ENCODE data around the gene ADAM20. TPM values are rescaled to one million over a fixed set of nuclear protein-coding genes. Genes with fewer than 3 reads are reported as not detected.

ADAM20 gene
- total RNA-seq, 1 donor from 2014 or later = 0.85 TPM

DNA sequence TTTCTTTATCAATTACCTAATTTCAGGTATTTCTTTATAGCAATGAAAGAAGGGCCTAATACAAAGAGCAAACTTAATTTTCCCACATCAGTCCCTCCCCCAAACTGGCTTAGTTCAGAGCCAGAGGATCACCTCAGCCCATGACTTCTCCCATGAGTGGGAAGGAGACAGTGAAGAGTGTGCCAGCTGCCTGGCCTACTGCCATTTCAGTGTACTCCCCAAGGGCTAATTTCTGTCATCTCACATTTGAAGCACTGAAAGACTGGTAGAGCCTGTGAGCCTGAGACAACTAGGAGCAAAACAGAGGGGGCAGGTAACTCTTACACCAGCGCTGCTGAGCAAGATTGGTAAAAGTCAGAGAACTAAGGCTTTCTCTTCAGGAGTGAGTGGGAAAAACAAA, 29.1 kb upstream of the ADAM20 start:
- H3K27ac Mint-ChIP-seq = no peak overlapping the region
- H3K9me3 Mint-ChIP-seq = peaks cover 4% of the 10 kb centered on the region
- H3K36me3 Mint-ChIP-seq = peaks cover 52% of the 10 kb centered on the region
- no peak for DNase-seq (ENCODE audit: extremely low spot score, unreplicated experiment)
- H3K4me1 Mint-ChIP-seq (ENCODE audit: unreplicated experiment) = no peaks in the 10 kb centered on the region
- TF ChIP-seq, protein P1, sequence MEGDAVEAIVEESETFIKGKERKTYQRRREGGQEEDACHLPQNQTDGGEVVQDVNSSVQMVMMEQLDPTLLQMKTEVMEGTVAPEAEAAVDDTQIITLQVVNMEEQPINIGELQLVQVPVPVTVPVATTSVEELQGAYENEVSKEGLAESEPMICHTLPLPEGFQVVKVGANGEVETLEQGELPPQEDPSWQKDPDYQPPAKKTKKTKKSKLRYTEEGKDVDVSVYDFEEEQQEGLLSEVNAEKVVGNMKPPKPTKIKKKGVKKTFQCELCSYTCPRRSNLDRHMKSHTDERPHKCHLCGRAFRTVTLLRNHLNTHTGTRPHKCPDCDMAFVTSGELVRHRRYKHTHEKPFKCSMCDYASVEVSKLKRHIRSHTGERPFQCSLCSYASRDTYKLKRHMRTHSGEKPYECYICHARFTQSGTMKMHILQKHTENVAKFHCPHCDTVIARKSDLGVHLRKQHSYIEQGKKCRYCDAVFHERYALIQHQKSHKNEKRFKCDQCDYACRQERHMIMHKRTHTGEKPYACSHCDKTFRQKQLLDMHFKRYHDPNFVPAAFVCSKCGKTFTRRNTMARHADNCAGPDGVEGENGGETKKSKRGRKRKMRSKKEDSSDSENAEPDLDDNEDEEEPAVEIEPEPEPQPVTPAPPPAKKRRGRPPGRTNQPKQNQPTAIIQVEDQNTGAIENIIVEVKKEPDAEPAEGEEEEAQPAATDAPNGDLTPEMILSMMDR (conservative IDR thresholded peaks at IDR 0.05) = no peak
- no peak overlapping the region for H3K4me3 Mint-ChIP-seq
- no peaks in the 10 kb centered on the region for H3K27me3 Mint-ChIP-seq

GRCh38 chr14:70563417-70563816, 28.6 kb upstream of the ADAM20 start:
- Mint-ChIP-seq H3K4me3 (no peak overlapping the region), H3K4me1 (ENCODE audit: unreplicated experiment) (no peaks in the 10 kb centered on the region), H3K9me3 (peaks cover 4% of the 10 kb centered on the region), H3K36me3 (peaks cover 52% of the 10 kb centered on the region), H3K27ac (no peak overlapping the region), H3K27me3 (no peaks in the 10 kb centered on the region)
- no peak for DNase-seq (ENCODE audit: extremely low spot score, unreplicated experiment)
- TF ChIP-seq, protein P1 (conservative IDR thresholded peaks at IDR 0.05) = no peak

DNA sequence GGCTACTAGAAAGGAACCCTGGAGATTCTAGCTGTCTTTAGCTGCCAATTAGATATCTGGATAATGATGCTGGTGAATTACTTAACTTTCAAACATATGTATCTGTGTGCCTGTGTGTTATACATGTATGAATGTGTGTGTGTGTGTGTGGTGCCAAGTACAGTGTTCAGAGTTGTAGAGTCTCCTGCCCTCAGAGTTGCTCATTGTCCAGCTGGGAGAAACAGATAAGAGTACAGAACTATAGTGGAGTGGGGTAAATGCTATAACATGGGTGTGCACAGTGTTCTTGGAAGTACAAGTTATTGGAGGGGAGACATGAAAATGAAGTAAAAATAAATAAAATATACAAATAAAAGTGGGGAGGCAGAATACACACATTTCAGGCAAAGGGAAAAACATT, 23.6 kb upstream of the ADAM20 start:
- peaks cover 4% of the 10 kb centered on the region for H3K9me3 Mint-ChIP-seq
- no peak overlapping the region for H3K4me3 Mint-ChIP-seq
- H3K36me3 Mint-ChIP-seq = peaks cover 19% of the 10 kb centered on the region
- no peaks in the 10 kb centered on the region for H3K4me1 Mint-ChIP-seq (ENCODE audit: unreplicated experiment)
- no peak overlapping the region for H3K27ac Mint-ChIP-seq
- TF ChIP-seq, protein P1 (conservative IDR thresholded peaks at IDR 0.05) = no peak
- no peak for DNase-seq (ENCODE audit: extremely low spot score, unreplicated experiment)
- H3K27me3 Mint-ChIP-seq = no peaks in the 10 kb centered on the region

DNA sequence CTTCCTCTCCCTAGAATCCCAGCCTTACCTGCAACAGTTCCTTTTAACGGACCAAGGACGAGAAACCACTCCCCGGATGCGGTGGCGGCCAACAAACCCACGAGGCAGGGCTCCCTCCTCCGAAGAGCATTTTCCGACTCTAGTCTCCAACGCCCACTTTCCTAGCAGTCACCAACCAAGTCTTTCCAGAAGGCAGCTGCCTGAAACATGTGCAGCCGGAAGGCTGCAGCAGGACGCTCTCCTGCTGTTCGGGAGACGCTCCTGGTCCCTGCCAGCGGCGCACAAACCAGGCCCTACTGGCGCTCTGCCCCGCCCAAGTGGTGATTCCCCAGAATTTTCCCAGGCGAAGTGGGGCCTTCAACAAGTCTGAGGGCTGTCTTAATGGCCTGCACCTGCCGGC, 21.1 kb upstream of the ADAM20 start:
- Mint-ChIP-seq H3K36me3 (peaks cover 3% of the 10 kb centered on the region), H3K4me1 (ENCODE audit: unreplicated experiment) (no peaks in the 10 kb centered on the region), H3K27ac (no peak overlapping the region), H3K4me3 (no peak overlapping the region), H3K9me3 (no peaks in the 10 kb centered on the region), H3K27me3 (no peaks in the 10 kb centered on the region)
- TF ChIP-seq, protein P1 (conservative IDR thresholded peaks at IDR 0.05) = no peak
- DNase-seq (ENCODE audit: extremely low spot score, unreplicated experiment) = no peak

DNA sequence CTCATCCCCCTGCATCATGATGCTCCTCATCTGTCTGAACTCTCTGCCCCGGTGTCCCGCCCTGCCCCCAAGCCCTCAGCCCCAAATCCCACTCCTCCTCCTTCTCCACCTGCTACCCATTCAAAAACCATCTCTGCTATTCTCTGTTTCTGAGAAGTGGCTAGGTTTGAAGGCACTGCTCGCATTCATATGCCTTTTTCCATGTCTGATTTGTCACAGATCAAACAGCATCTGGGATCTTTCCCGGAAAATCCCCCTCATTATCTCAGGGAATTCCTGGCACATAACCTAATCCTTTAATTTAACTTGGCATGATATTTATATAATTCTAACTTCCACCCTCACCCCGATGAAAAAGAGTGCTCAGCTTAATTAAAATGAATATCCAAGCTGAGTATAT, 3.3 kb upstream of the ADAM20 start:
- no peaks in the 10 kb centered on the region for H3K27me3 Mint-ChIP-seq
- TF ChIP-seq, protein P1 (conservative IDR thresholded peaks at IDR 0.05) = no peak
- H3K36me3 Mint-ChIP-seq = peaks cover 8% of the 10 kb centered on the region
- no peak overlapping the region for H3K27ac Mint-ChIP-seq
- H3K9me3 Mint-ChIP-seq = peaks cover 19% of the 10 kb centered on the region
- H3K4me3 Mint-ChIP-seq = no peak overlapping the region
- H3K4me1 Mint-ChIP-seq (ENCODE audit: unreplicated experiment) = no peaks in the 10 kb centered on the region
- DNase-seq (ENCODE audit: extremely low spot score, unreplicated experiment) = no peak

DNA sequence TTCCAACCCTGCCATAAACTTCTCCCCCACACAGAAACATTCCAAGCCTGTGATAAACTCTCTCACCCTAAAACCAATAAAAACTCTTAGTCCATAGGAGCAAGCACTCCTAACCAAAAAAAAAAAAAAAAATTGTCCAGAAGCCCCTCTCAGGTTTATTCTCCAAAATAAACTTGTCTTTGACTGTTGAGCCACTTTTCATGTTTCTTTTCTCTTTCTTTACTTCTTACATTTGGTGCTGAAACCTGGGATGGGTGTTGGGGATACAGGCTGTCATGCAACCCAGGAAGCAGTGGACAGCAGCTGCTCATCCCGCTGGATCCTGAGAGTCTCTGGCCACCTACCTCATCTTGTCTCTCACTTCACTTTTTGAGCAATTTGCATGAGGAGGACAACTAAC, 2.0 kb upstream of the ADAM20 start:
- TF ChIP-seq, protein P1 (conservative IDR thresholded peaks at IDR 0.05) = no peak
- no peak overlapping the region for H3K4me3 Mint-ChIP-seq
- H3K27me3 Mint-ChIP-seq = no peaks in the 10 kb centered on the region
- peaks cover 22% of the 10 kb centered on the region for H3K9me3 Mint-ChIP-seq
- H3K27ac Mint-ChIP-seq = no peak overlapping the region
- no peaks in the 10 kb centered on the region for H3K4me1 Mint-ChIP-seq (ENCODE audit: unreplicated experiment)
- peaks cover 17% of the 10 kb centered on the region for H3K36me3 Mint-ChIP-seq
- DNase-seq (ENCODE audit: extremely low spot score, unreplicated experiment) = no peak
